ENCODE data around the gene TRIM51.
"Not testable (repeated sequence)": the region's sequence is repeated elsewhere in the genome, so short reads cannot be mapped to it uniquely, and the experiment has no call there.

The TRIM51 gene

GRCh38 chr11:55882997-55883396 lies at the start of gene TRIM51:
Gene TRIM51 (plus strand): TSS chr11:55883297. CDS start chr11:55885429, 2,132 bp downstream.
- H3K4me3 ChIP-seq (ENCODE audit: low read depth, low read length); H3K4me2 ChIP-seq (ENCODE audit: low read length); H3K9me3 ChIP-seq (ENCODE audit: control insufficient read depth, low read length); H3K4me1 ChIP-seq; H3K27ac ChIP-seq; H3K79me2 ChIP-seq; H2AFZ ChIP-seq; H3K27me3 ChIP-seq (ENCODE audit: control insufficient read depth, insufficient read depth, low read length); H3K9ac ChIP-seq; H3K36me3 ChIP-seq (ENCODE audit: control insufficient read depth, insufficient read depth, low read length): not testable (repeated sequence)

- no peak for TF ChIP-seq CTCF (IDR thresholded peaks at IDR 0.05)
These were observed 44.6 kb upstream of the TRIM51 start, which contains the start of gene OR5D16 for GRCh38 chr11:55838452-55838851. Gene OR5D16 (plus strand): TSS chr11:55838752. CDS start chr11:55838752, 0 bp downstream.

GRCh38 chr11:55847453-55847852 lies 35.6 kb upstream of the TRIM51 start:
- H3K4me1 ChIP-seq, result no peaks in the 10 kb centered on the region
- H3K27me3 ChIP-seq (ENCODE audit: control insufficient read depth, insufficient read depth, low read length), result no peaks in the 10 kb centered on the region
- H3K36me3 ChIP-seq (ENCODE audit: control insufficient read depth, insufficient read depth, low read length), result no peaks in the 10 kb centered on the region
- H3K9ac ChIP-seq, result no peak overlapping the region
- no peak overlapping the region for H2AFZ ChIP-seq
- H3K9me3 ChIP-seq (ENCODE audit: control insufficient read depth, low read length), result no peaks in the 10 kb centered on the region
- H3K79me2 ChIP-seq, result no peaks in the 10 kb centered on the region
- no peak overlapping the region for H3K4me2 ChIP-seq (ENCODE audit: low read length)
- no peak for TF ChIP-seq CTCF (IDR thresholded peaks at IDR 0.05)
- no peak overlapping the region for H3K4me3 ChIP-seq (ENCODE audit: low read depth, low read length)
- H3K27ac ChIP-seq, result no peak overlapping the region

More at GRCh38 chr11:55838452-55838851, 44.6 kb upstream of the TRIM51 start, which contains the start of gene OR5D16:
- Histone ChIP-seq H3K9ac (no peak within 1 kb of the TSS), H3K27me3 (ENCODE audit: control insufficient read depth, insufficient read depth, low read length) (no peaks in the 10 kb centered on the region), H3K79me2 (no peaks in the 10 kb centered on the region), H3K4me2 (ENCODE audit: low read length) (no peak within 1 kb of the TSS), H3K9me3 (ENCODE audit: control insufficient read depth, low read length) (no peaks in the 10 kb centered on the region), H2AFZ (no peak within 1 kb of the TSS), H3K36me3 (ENCODE audit: control insufficient read depth, insufficient read depth, low read length) (no peaks in the 10 kb centered on the region), H3K4me3 (ENCODE audit: low read depth, low read length) (no peak within 1 kb of the TSS), H3K4me1 (no peaks in the 10 kb centered on the region), H3K27ac (no peak within 1 kb of the TSS)

- Histone ChIP-seq H3K4me3 (ENCODE audit: low read depth, low read length) (no peak overlapping the region), H3K27ac (no peak overlapping the region)
- no peak for TF ChIP-seq CTCF (IDR thresholded peaks at IDR 0.05)
These were observed 34.1 kb upstream of the TRIM51 start for GRCh38 chr11:55849037-55849436.

GRCh38 chr11:55852141-55852540 lies 31.0 kb upstream of the TRIM51 start:
- H3K27me3 ChIP-seq (ENCODE audit: control insufficient read depth, insufficient read depth, low read length), result no peaks in the 10 kb centered on the region
- no peak overlapping the region for H3K9ac ChIP-seq
- H3K27ac ChIP-seq, result no peak overlapping the region
- H3K79me2 ChIP-seq, result no peaks in the 10 kb centered on the region
- H3K4me3 ChIP-seq (ENCODE audit: low read depth, low read length), result no peak overlapping the region
- no peak overlapping the region for H3K4me2 ChIP-seq (ENCODE audit: low read length)
- no peaks in the 10 kb centered on the region for H3K9me3 ChIP-seq (ENCODE audit: control insufficient read depth, low read length)
- H3K36me3 ChIP-seq (ENCODE audit: control insufficient read depth, insufficient read depth, low read length), result no peaks in the 10 kb centered on the region
- H3K4me1 ChIP-seq, result no peaks in the 10 kb centered on the region
- H2AFZ ChIP-seq, result no peak overlapping the region
- TF ChIP-seq CTCF (IDR thresholded peaks at IDR 0.05), result no peak

More at GRCh38 chr11:55849037-55849436, 34.1 kb upstream of the TRIM51 start:
- no peaks in the 10 kb centered on the region for H3K9me3 ChIP-seq (ENCODE audit: control insufficient read depth, low read length)
- no peaks in the 10 kb centered on the region for H3K4me1 ChIP-seq
- H3K9ac ChIP-seq, result no peak overlapping the region
- no peak overlapping the region for H3K4me2 ChIP-seq (ENCODE audit: low read length)
- H3K27me3 ChIP-seq (ENCODE audit: control insufficient read depth, insufficient read depth, low read length), result no peaks in the 10 kb centered on the region
- no peaks in the 10 kb centered on the region for H3K79me2 ChIP-seq
- no peaks in the 10 kb centered on the region for H3K36me3 ChIP-seq (ENCODE audit: control insufficient read depth, insufficient read depth, low read length)
- no peak overlapping the region for H2AFZ ChIP-seq
